PC-3 (cell line): ENCODE data around the gene TGFBR3. TPM values are rescaled to one million over a fixed set of nuclear protein-coding genes. Genes with fewer than 3 reads are reported as not detected.

Experiments used
- ATAC-seq: fragments of 200-7000 bp; cut with Tn5 transposase; 2 replicates; pipeline ENCODE4 v1.9.1; 2020; ENCODE audit warnings: mild to moderate bottlenecking, moderate library complexity
- BruUV-seq: library from RNA; stranded (reverse); fragments of 400-500 nt; replicated peaks from 2 replicates; lab custom pipeline; 2021; lab: Mats Ljungman, UMichigan
- CTCF ChIA-PET: fragments of 300-600 bp; sonication (Branson Sonifier 250); formaldehyde crosslinking; loops from one replicate; lab custom pipeline; 2022; ENCODE audit warnings: antibody characterized with exemption; lab: Charles Lee
- POLR2A ChIA-PET: fragments of 300-600 bp; sonication (Branson Sonifier 250); formaldehyde crosslinking; loops from one replicate; lab custom pipeline; 2022; ENCODE audit warnings: antibody characterized with exemption; ENCODE audit not compliant: unreplicated experiment; lab: Charles Lee
- DNase-seq: peaks from one replicate; pipeline ENCODE4 v3.0.0-alpha.2; 2015
- H2AFZ ChIP-seq: fragments of 300-600 bp; sonication (generic); 2 replicates; pipeline ENCODE4 v1.6.0; 2016; ENCODE audit warnings: antibody characterized with exemption, low read length
- H3F3A ChIP-seq: fragments of 300-600 bp; sonication (generic); one replicate; pipeline ENCODE4 v1.6.0; 2017; ENCODE audit warnings: antibody characterized with exemption, low read length, control low read depth, mild to moderate bottlenecking; ENCODE audit not compliant: unreplicated experiment
- H3K27ac ChIP-seq: fragments of 300-600 bp; sonication (generic); 2 replicates; pipeline ENCODE4 v1.5.1; 2016; ENCODE audit warnings: mild to moderate bottlenecking, low read length
- H3K27me3 ChIP-seq: fragments of 300-600 bp; sonication (generic); 2 replicates; pipeline ENCODE4 v1.6.1; 2016; ENCODE audit warnings: low read length, mixed read lengths
- H3K36me3 ChIP-seq: fragments of 300-600 bp; sonication (generic); 2 replicates; pipeline ENCODE4 v1.6.1; 2016; ENCODE audit warnings: low read depth, mixed run types, low read length, mixed read lengths
- H3K4me1 ChIP-seq: fragments of 300-600 bp; sonication (generic); 2 replicates; pipeline ENCODE4 v1.5.1; 2016; ENCODE audit warnings: low read length; ENCODE audit not compliant: insufficient read depth
- H3K4me2 ChIP-seq: fragments of 300-600 bp; sonication (generic); 2 replicates; pipeline ENCODE4 v1.6.0; 2016; ENCODE audit warnings: low read length
- H3K4me3 ChIP-seq: fragments of 300-600 bp; sonication (generic); 2 replicates; pipeline ENCODE4 v1.5.1; 2016; ENCODE audit warnings: mild to moderate bottlenecking, low read length, mixed read lengths
- H3K79me2 ChIP-seq: fragments of 300-600 bp; sonication (generic); 2 replicates; pipeline ENCODE4 v1.6.1; 2017; ENCODE audit warnings: low read length, mixed read lengths
- H3K9ac ChIP-seq: fragments of 300-600 bp; sonication (generic); 2 replicates; pipeline ENCODE4 v1.6.0; 2016; ENCODE audit warnings: mild to moderate bottlenecking, low read length
- H3K9me2 ChIP-seq: fragments of 300-600 bp; sonication (generic); replicated peaks from 2 replicates; pipeline ENCODE4 v1.6.1; 2016; ENCODE audit warnings: mixed run types, low read length, mixed read lengths
- H3K9me3 ChIP-seq: fragments of 300-600 bp; sonication (generic); 2 replicates; pipeline ENCODE4 v1.6.1; 2016; ENCODE audit warnings: low read length, mixed read lengths
- H4K20me1 ChIP-seq: fragments of 300-600 bp; sonication (generic); 2 replicates; pipeline ENCODE4 v1.6.1; 2016; ENCODE audit warnings: low read length, mixed read lengths
- CTCF ChIP-seq: fragments of 300-600 bp; sonication (generic); conservative IDR thresholded peaks from 2 replicates; pipeline ENCODE4 v1.5.1; 2017; ENCODE audit warnings: antibody characterized with exemption, low read depth, mild to moderate bottlenecking, low read length
- EZH2 ChIP-seq: fragments of 300-600 bp; sonication (generic); IDR thresholded peaks from one replicate; pipeline ENCODE4 v1.6.1; 2017; ENCODE audit warnings: antibody characterized with exemption, mild to moderate bottlenecking, low read length; ENCODE audit not compliant: unreplicated experiment
- EZH2phosphoT487 ChIP-seq: fragments of 300-600 bp; sonication (generic); IDR thresholded peaks from 2 replicates; pipeline ENCODE4 v1.6.1; 2018; ENCODE audit warnings: mild to moderate bottlenecking, antibody characterized with exemption, low read length, borderline replicate concordance
- intact Hi-C: fragments of 100-400 bp; cut with micrococcal nuclease; formaldehyde crosslinking; loops from 2 replicates; pipeline ENCODE4 v1.9.0; 2023
- total RNA-seq: library from RNA; depleted of rRNA; stranded (reverse); fragments of >200 nt; gene quantifications from 2 replicates; pipeline ENCODE4 v1.2.3, GENCODE V29; 2014

Gene TGFBR3
- total RNA-seq, 1 experiment from 2014 or later = 2.8 TPM

DNA sequence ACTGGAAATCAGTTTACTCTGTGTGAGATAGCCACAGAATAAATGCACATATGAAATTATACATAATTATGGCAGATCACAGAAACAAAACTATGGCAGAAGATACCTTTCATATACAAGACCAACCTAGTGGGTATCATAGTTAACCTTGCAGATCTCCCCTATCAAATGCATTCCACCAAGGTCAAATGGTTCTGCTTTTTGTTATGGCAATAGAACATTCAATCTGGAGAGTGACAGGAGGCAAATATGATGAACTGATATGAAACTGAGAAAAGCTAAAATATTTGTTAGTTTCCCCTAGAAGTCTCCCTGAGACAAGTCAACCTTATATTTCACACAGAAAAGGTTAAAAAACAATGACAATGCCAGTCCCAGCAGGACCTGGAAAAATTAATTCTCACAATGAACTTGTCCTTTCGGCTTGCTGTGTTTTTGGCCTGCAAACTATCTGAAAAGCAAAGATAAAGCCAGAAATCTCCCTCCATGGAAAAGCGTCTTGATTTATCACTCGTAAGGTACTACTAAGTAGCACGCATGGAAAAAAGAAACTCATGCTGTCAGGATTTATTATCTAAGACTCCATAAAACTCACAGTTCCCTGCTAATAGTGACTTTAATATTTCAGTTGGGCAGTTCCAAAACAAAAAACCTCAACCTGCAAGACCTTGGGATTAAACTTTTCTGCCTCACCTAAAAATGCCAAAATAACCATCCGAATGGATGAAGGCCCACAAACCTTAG is 174.3 kb downstream of the TGFBR3 start:
- Histone ChIP-seq H3K9ac (no peak overlapping the region), H3K4me2 (no peak overlapping the region), H3K4me1 (no peaks in the 10 kb centered on the region), H3F3A (no peaks in the 10 kb centered on the region), H3K9me3 (no peaks in the 10 kb centered on the region), H3K27ac (no peak overlapping the region), H3K4me3 (no peak overlapping the region), H3K79me2 (no peaks in the 10 kb centered on the region), H3K36me3 (no peaks in the 10 kb centered on the region), H3K9me2 (no peaks in the 10 kb centered on the region), H2AFZ (no peak overlapping the region), H4K20me1 (no peaks in the 10 kb centered on the region), H3K27me3 (no peaks in the 10 kb centered on the region)
- TF ChIP-seq EZH2phosphoT487 (no peak), EZH2 (no peak), CTCF (no peak)
- DNase-seq (no peak), ATAC-seq (no peak)
- intact Hi-C loops = no loop called here
- POLR2A ChIA-PET = no interaction called here
- CTCF ChIA-PET = no interaction called here
- no TSS peak for BruUV-seq

DNA sequence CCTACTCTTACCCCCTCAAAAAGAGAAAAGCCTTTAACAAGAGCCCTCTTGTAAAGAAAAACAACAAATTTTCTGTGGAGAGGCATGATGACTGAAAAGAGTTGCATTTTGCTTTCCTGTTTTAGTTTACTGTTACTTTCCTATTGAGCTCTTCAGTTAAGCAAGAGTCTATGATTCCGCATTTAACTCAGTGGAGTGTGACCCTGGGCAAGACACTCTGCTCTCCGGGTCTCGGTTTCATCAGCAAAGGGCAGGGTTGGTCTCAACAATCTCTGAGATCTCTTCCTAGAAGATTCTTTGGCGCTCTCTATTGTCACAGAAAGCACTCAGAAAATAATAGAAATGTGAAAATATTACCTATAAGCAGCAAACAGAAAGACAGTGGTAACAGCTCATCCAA is 175.7 kb downstream of the TGFBR3 start:
- Histone ChIP-seq H3K9me2 (no peaks in the 10 kb centered on the region), H3F3A (no peaks in the 10 kb centered on the region), H3K9ac (no peak overlapping the region), H3K27ac (no peak overlapping the region), H2AFZ (no peak overlapping the region), H3K4me3 (no peak overlapping the region), H3K27me3 (no peaks in the 10 kb centered on the region), H3K79me2 (no peaks in the 10 kb centered on the region), H3K9me3 (no peaks in the 10 kb centered on the region), H3K4me2 (no peak overlapping the region), H3K4me1 (no peaks in the 10 kb centered on the region), H3K36me3 (no peaks in the 10 kb centered on the region), H4K20me1 (no peaks in the 10 kb centered on the region)
- CTCF ChIA-PET = no interaction called here
- no peak for DNase-seq
- TF ChIP-seq EZH2phosphoT487 (no peak), EZH2 (no peak)
- no TSS peak for BruUV-seq
- no peak for ATAC-seq
- intact Hi-C loops = no loop called here
- POLR2A ChIA-PET = no interaction called here

DNA sequence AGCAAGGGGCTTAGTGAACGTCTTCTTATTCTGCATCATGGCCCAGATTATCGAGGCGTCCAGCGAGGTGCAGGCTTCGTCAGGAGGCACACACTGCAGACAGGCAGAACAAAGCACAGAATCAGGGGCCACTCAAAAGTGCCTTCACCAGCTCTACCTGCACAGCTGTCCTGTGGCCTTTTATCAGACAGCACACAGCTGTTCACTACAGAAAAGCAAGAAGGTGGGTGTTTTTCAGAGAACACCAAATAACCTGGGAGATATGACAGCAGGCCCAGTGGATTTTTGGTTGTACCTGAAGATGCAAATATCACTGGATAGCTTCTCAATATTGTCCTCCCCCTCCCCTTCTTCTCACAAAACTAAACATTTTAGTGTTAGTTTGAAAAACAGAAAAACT is 177.3 kb downstream of the TGFBR3 start:
- no peak overlapping the region for H3K9ac ChIP-seq
- BruUV-seq = no TSS peak
- no peak overlapping the region for H3K27ac ChIP-seq
- ATAC-seq = no peak
- H2AFZ ChIP-seq = no peak overlapping the region
- H3K9me2 ChIP-seq = no peaks in the 10 kb centered on the region
- no peak overlapping the region for H3K4me2 ChIP-seq
- ChIA-PET POLR2A (no interaction called here), CTCF (no interaction called here)
- TF ChIP-seq EZH2phosphoT487 (no peak), CTCF (no peak), EZH2 (no peak)
- H3K4me3 ChIP-seq = no peak overlapping the region
- no peak for DNase-seq
- H3K79me2 ChIP-seq = no peaks in the 10 kb centered on the region
- no peaks in the 10 kb centered on the region for H3F3A ChIP-seq
- H3K27me3 ChIP-seq = no peaks in the 10 kb centered on the region
- H3K4me1 ChIP-seq = no peaks in the 10 kb centered on the region
- H3K9me3 ChIP-seq = no peaks in the 10 kb centered on the region
- intact Hi-C loops = no loop called here
- H3K36me3 ChIP-seq = no peaks in the 10 kb centered on the region
- no peaks in the 10 kb centered on the region for H4K20me1 ChIP-seq
